Osteoblast (primary cell): Measurements from ENCODE around the gene BCAN. TPM values are rescaled to one million over a fixed set of nuclear protein-coding genes. Genes with fewer than 3 reads are reported as not detected.

Source experiments
- DNase-seq: peaks from one replicate; pipeline ENCODE4 v3.0.0; 2011; ENCODE audit warnings: low spot score, mixed read lengths; ENCODE audit not compliant: insufficient read length; ENCODE audit errors: missing footprints
- H2AFZ ChIP-seq: 2 replicates; pipeline ENCODE4 v1.6.0; 2011; ENCODE audit warnings: mild to moderate bottlenecking, low read length
- H3K27ac ChIP-seq: 2 replicates; pipeline ENCODE4 v1.5.1; 2011; ENCODE audit warnings: mild to moderate bottlenecking, low read depth, low read length, moderate library complexity
- H3K27me3 ChIP-seq: 2 replicates; pipeline ENCODE4 v1.6.0; 2012; ENCODE audit warnings: mild to moderate bottlenecking, control low read depth, inconsistent platforms, low read length, moderate library complexity; ENCODE audit not compliant: insufficient read depth
- H3K36me3 ChIP-seq: 2 replicates; pipeline ENCODE4 v1.5.1; 2011; ENCODE audit warnings: mild to moderate bottlenecking, low read length, control low read depth, moderate library complexity; ENCODE audit not compliant: insufficient read depth
- H3K4me1 ChIP-seq: 2 replicates; pipeline ENCODE4 v1.5.1; 2011; ENCODE audit warnings: mild to moderate bottlenecking, low read length, control low read depth, moderate library complexity; ENCODE audit not compliant: insufficient read depth
- H3K4me2 ChIP-seq: 2 replicates; pipeline ENCODE4 v1.6.0; 2011; ENCODE audit warnings: mild to moderate bottlenecking, low read length; ENCODE audit not compliant: insufficient read depth
- H3K4me3 ChIP-seq: fragments of 200-600 bp; sonication (generic); 3 replicates; pipeline ENCODE4 v1.5.1; 2012; ENCODE audit warnings: mild to moderate bottlenecking, low read length, inconsistent platforms; ENCODE audit not compliant: insufficient read depth
- H3K79me2 ChIP-seq: 2 replicates; pipeline ENCODE4 v1.6.0; 2012; ENCODE audit warnings: mild to moderate bottlenecking, low read length, control low read depth, inconsistent platforms; ENCODE audit not compliant: insufficient read depth
- H3K9me3 ChIP-seq: 2 replicates; pipeline ENCODE4 v1.5.1; 2011; ENCODE audit warnings: low read depth, low read length, control low read depth
- H4K20me1 ChIP-seq: 2 replicates; pipeline ENCODE4 v1.6.0; 2012; ENCODE audit warnings: mild to moderate bottlenecking, low read length, control low read depth; ENCODE audit not compliant: insufficient read depth
- total RNA-seq: library from RNA; depleted of rRNA; stranded (reverse); fragments of >200 nt; gene quantifications from 2 replicates; pipeline ENCODE4 v1.2.3, GENCODE V29; 2012
- TF ChIP-seq, protein P1 (sequence below): IDR thresholded peaks from 2 replicates; pipeline ENCODE4 v1.5.1; 2011; ENCODE audit warnings: mild to moderate bottlenecking, low read depth, low read length, moderate library complexity; ENCODE audit errors: extremely low read depth

Gene BCAN
- total RNA-seq, 1 donor, result not detected

DNA sequence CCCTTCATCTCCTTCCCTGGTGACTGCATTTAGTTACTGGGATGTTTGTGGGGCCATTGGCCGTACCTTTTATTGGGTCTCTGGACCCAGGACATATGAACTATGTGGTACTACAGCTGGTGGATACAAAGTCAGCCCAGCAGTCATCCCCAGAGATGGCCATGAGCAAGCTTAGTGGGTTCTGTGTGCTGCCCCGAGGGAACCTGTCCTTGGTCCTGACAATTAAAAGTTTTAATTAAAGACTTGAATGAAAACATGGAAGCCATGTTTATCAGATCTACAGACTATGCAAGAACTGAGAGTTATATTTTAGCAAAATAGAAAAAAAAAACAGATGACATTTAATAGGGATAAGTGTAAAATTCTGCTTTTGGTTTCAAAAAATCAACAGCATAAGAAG, 38.1 kb downstream of the BCAN start:
- no peaks in the 10 kb centered on the region for H3K9me3 ChIP-seq
- peaks cover 24% of the 10 kb centered on the region for H3K27me3 ChIP-seq
- H4K20me1 ChIP-seq, result no peaks in the 10 kb centered on the region
- no peak overlapping the region for H2AFZ ChIP-seq
- no peaks in the 10 kb centered on the region for H3K79me2 ChIP-seq
- no peak overlapping the region for H3K4me3 ChIP-seq
- H3K36me3 ChIP-seq, result no peaks in the 10 kb centered on the region
- TF ChIP-seq, protein P1, sequence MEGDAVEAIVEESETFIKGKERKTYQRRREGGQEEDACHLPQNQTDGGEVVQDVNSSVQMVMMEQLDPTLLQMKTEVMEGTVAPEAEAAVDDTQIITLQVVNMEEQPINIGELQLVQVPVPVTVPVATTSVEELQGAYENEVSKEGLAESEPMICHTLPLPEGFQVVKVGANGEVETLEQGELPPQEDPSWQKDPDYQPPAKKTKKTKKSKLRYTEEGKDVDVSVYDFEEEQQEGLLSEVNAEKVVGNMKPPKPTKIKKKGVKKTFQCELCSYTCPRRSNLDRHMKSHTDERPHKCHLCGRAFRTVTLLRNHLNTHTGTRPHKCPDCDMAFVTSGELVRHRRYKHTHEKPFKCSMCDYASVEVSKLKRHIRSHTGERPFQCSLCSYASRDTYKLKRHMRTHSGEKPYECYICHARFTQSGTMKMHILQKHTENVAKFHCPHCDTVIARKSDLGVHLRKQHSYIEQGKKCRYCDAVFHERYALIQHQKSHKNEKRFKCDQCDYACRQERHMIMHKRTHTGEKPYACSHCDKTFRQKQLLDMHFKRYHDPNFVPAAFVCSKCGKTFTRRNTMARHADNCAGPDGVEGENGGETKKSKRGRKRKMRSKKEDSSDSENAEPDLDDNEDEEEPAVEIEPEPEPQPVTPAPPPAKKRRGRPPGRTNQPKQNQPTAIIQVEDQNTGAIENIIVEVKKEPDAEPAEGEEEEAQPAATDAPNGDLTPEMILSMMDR, result no peak
- H3K27ac ChIP-seq, result no peak overlapping the region
- no peak for DNase-seq
- H3K4me2 ChIP-seq, result no peak overlapping the region
- H3K4me1 ChIP-seq, result peaks cover 20% of the 10 kb centered on the region

DNA sequence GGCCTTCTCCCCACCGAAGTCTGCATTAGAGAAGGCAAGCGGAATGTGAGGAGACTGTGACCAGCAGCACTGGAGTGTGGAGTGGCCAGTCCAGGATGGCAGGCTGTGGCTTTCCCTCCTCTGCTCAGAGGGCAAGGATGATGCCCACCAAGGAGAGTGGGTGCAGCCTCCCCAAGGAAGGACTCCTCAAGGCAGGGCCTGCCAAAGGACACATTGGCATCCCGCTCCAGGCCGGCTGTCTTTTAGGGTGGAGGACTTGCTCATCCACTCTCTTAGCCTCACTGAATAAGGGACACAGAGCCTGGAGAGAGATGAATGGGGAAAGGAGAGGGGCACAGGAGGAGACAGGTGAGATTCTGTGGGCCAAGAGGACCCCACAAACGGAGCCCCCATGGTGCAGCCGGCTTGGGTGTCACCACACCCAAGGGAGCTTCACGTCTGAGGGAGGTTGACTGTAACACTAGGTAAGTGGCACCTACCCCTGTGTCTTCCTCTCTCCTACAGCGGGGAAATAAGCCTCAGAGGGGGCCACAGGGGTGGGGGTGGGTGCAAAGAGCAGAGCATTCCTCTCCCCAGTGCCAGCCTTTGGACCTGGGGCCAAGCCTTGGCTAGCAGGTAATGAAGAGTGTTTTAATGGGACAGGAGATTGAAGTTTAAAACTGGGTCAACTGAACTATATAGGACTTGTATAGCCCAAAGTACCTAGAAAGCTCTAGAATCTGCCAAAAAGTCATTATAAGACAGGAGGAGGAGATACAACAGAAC, 39.5 kb downstream of the BCAN start:
- H3K36me3 ChIP-seq, result no peaks in the 10 kb centered on the region
- no peak overlapping the region for H2AFZ ChIP-seq
- no peak overlapping the region for H3K4me3 ChIP-seq
- DNase-seq, result peak; percentile 21
- no peaks in the 10 kb centered on the region for H3K79me2 ChIP-seq
- H3K27ac ChIP-seq, result no peak overlapping the region
- H3K27me3 ChIP-seq, result peaks cover 24% of the 10 kb centered on the region
- H3K4me1 ChIP-seq, result peaks cover 20% of the 10 kb centered on the region
- H3K9me3 ChIP-seq, result no peaks in the 10 kb centered on the region
- TF ChIP-seq, protein P1, result no peak
- H3K4me2 ChIP-seq, result no peak overlapping the region
- no peaks in the 10 kb centered on the region for H4K20me1 ChIP-seq

DNA sequence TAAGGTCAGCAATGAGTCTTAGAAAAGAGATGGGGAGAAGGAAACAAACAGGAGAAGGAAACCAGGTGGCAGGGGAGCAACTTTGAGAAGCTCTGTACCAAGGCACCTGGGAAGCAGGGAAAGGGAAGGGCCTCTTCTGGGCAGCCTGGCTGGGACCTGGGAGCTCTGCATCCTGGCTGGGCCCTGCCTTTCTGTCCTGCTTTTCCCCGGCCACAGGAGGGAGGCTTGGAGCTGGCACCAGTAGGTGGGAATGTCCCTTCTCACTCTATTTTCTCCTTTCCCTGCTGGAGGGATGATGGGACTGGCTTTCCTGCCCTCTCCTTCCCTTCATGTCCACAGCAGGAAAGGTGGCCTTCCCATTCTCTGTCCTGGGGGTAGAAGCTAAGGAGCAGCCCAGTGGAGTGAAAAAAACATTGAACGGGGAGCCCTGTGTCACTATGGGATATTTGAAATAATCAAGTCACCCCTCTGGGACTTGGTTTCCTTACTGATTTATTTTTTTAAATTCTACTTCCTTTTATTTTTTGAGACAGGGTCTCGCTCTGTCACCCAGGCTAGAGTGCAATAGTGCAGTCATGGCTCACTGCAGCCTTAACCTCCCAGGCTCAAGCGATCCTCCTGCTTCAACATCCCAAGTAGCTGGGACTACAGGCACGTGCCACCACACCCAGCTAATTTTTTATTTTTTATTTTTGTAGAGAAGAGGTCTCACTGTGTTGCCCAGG, 40.4 kb downstream of the BCAN start:
- TF ChIP-seq, protein P1, result peak; percentile 13
- Histone ChIP-seq H3K27me3 (peaks cover 20% of the 10 kb centered on the region), H3K4me2 (no peak overlapping the region), H2AFZ (no peak overlapping the region), H3K4me1 (peaks cover 20% of the 10 kb centered on the region), H3K9me3 (no peaks in the 10 kb centered on the region), H3K36me3 (no peaks in the 10 kb centered on the region), H3K27ac (no peak overlapping the region), H3K79me2 (no peaks in the 10 kb centered on the region), H3K4me3 (no peak overlapping the region), H4K20me1 (no peaks in the 10 kb centered on the region)
- DNase-seq, result peak; percentile 58

DNA sequence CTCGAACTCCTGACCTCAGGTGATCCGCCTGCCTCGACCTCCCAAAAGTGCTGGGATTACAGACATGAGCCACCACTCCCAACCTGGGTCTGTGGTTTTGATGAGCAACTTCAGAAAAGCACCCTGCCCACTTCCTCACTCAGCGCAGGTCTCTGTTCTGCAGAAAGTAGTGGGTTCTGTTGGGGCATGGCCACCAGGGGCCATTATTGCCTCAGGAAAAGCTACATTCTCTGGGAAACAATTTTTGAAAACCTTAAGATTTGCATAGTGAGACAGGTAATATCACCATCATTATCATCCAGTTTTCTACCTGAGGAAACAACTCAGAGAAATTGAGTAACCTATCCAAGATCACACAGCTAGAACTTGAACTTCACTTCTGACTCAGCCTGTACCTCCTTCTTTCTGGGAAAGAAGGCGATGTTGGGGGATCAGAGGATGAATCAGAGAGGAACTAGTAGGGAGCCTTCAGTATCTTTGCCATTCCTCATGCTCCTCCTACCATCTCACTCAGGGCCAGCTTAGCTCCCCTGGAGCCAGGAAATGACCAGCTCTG, 42.4 kb downstream of the BCAN start:
- Histone ChIP-seq H3K4me3 (no peak overlapping the region), H4K20me1 (no peaks in the 10 kb centered on the region), H3K27ac (peak overlapping the region; percentile 72), H3K36me3 (no peaks in the 10 kb centered on the region), H3K79me2 (no peaks in the 10 kb centered on the region), H3K9me3 (no peaks in the 10 kb centered on the region), H3K4me1 (peaks cover 13% of the 10 kb centered on the region), H3K4me2 (peak overlapping the region; percentile 42), H3K27me3 (peaks cover 12% of the 10 kb centered on the region), H2AFZ (peak overlapping the region; percentile 63)
- peak; percentile 93 for DNase-seq
- TF ChIP-seq, protein P1, result peak; percentile 11
